ENCODE results near the gene ZNF831.

Gene ZNF831

DNA sequence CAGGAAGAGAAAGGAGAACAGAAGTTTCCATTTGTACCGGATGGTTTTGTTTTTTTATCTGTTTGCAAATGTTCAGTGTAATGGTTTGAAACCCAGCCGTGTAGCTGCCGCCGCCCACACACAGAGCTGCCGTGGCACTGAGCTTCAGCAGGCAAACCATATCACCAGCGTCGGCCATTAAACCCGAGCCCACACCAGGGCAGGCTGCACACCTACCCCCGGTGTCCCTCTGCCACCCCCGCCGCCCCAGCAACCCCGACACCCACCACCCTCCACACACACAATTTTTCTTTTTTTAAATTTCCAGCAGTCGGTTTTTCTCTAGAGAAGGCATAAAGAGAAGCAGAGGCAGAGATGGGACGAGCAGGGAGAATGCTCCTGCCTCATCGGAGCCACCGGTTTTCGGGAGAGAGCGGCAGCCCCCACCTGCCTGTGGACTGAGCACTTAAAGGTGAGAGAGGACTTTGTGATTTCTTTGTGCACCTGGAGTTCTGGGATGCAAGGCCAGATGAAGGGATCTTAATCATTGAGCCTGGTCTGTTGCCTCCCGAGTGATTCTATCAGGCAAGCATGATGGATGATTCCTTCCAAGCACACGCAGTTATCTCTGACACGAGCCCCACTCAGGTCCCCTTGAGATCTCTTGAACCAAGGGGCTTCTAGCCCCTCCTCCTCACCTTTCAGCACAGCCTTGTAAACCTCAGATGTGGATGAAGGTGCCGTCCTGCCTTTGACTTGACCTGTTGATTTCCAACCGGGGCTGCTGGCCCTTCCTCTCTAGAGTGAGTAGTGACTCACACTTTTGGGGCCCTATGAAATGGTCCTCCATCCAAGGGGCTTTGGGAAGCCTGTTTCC is 17.5 kb upstream of the ZNF831 start:
- H3K9me3 Mint-ChIP-seq, result no peaks in the 10 kb centered on the region
- CTCF ChIA-PET, result interaction anchor here (0.9 to 4.1 kb wide), 5 partner anchors 18 to 58 kb away, joined by 4 to 17 read pairs (median 5); no protein-coding TSS in a partner anchor
- peaks cover 4% of the 10 kb centered on the region for H3K36me3 Mint-ChIP-seq
- H3K4me3 Mint-ChIP-seq, result peak overlapping the region; percentile 60
- DNase-seq, result peak; percentile 62
- H3K4me1 Mint-ChIP-seq, result peaks cover 66% of the 10 kb centered on the region
- H3K27ac Mint-ChIP-seq, result peak overlapping the region; percentile 84
- no peaks in the 10 kb centered on the region for H3K27me3 Mint-ChIP-seq

DNA sequence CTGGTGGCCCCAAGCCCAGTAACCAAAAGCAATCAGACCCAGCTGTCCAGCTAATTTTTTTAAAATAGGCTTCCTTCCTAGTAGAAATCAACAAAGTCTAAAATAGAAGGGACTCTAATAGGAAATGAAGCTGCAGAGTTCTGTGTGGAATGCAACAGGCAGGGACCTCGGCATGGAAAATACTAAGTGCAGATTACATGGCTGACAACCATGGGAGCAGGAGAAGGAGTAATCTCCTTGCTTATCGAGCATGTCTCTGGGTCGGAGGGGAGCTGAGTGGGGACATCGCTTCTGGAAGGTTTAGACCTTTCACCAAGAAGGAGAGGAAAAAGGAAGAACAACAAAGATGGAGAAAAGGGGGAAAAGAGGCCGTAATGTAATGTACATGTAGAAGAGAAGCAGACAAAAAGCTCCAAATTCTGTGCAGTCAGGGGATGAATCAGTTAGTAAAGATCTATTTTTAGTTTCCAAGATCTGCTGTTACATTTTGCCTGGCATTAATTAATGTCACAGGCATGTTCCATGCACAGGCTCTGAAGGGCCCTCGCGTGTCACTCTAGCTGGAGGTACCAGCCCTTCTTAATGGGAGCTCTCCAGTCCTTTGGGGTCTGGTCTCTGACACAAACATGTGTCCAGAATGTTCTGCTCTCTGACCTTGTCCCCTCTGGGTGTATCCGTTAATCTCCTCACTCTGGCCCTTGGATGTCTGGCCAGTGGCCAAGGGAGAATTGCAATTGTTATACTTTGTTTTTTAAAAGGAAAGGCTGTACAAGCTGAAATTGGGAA is 16.6 kb upstream of the ZNF831 start:
- H3K27me3 Mint-ChIP-seq, result no peaks in the 10 kb centered on the region
- peak overlapping the region; percentile 12 for H3K27ac Mint-ChIP-seq
- no peaks in the 10 kb centered on the region for H3K9me3 Mint-ChIP-seq
- CTCF ChIA-PET, result interaction anchor here (0.6 to 4.1 kb wide), 10 partner anchors 10 to 69 kb away, joined by 3 to 17 read pairs (median 4); no protein-coding TSS in a partner anchor
- no peak for DNase-seq
- peaks cover 74% of the 10 kb centered on the region for H3K4me1 Mint-ChIP-seq
- peak overlapping the region; percentile 60 for H3K4me3 Mint-ChIP-seq
- H3K36me3 Mint-ChIP-seq, result peaks cover 4% of the 10 kb centered on the region

DNA sequence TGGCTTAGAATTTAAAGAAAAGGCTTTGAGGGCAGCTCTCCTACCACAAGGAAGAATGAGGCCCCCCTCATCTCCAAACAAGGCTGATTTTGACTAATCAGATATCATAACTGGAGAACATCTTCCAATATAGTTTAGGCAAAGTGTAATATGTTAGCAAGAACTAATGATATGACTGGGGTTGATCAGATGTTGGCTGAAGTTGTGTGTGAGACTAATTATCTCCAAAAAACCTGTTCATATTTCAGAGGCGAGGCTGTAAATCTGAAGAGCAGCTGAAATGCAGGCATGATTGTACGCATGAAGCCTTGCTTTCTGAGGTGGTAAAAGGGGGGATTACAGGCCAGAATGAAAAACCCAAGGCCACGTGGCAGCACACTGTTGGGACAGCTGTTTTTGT is 16.0 kb upstream of the ZNF831 start:
- DNase-seq, result no peak
- H3K4me3 Mint-ChIP-seq, result no peak overlapping the region
- peak overlapping the region; percentile 15 for H3K27ac Mint-ChIP-seq
- H3K4me1 Mint-ChIP-seq, result peaks cover 81% of the 10 kb centered on the region
- no peaks in the 10 kb centered on the region for H3K27me3 Mint-ChIP-seq
- CTCF ChIA-PET, result interaction anchor here (1.0 to 4.1 kb wide), 8 partner anchors 11 to 68 kb away, joined by 3 to 17 read pairs (median 4); no protein-coding TSS in a partner anchor
- peaks cover 4% of the 10 kb centered on the region for H3K36me3 Mint-ChIP-seq
- H3K9me3 Mint-ChIP-seq, result no peaks in the 10 kb centered on the region

DNA sequence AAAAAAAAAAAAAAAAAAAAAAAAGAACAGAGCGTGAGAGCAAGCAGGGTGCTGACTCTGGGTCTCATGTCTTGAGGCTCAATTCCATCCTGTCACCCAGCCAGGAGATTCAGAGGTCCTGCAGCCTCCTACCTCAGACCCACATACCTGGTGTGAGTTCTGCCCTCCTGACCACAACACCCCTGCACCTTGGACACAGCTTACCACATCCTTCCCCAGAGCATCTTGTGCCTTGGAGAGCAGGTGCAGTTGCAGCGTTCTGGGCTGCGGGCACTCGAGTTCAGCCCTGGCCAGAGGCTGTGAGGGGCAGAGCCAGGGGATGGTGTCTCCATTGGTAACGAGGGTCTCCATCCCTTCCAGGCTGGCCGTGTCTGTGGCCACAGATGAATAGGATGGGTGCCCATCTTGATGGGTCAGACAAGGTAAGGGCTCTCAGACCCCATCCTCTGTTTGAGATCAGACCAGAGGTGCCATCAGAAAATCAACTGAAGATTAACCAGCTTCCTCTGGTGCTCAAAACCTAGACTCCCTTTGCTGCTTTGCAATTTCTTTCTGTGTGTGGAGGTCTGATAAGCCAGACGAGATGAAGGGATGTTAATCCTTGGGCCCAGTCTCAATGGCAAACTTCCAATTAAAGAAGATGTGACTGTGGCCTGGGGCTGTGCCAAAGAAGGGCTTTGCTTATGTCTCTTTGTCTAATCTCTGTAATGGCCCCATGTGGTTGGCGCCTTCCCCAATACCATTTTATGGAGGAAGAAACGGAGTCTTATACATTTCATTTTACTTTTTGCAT is 14.7 kb upstream of the ZNF831 start:
- Mint-ChIP-seq H3K36me3 (peaks cover 4% of the 10 kb centered on the region), H3K4me3 (no peak overlapping the region), H3K27me3 (peaks cover 3% of the 10 kb centered on the region), H3K4me1 (peaks cover 86% of the 10 kb centered on the region), H3K9me3 (no peaks in the 10 kb centered on the region), H3K27ac (peak overlapping the region; percentile 98)
- DNase-seq, result peak; percentile 49
- CTCF ChIA-PET, result interaction anchor here (4.1 kb wide), 1 partner anchor 26 kb away, joined by 17 read pairs; no protein-coding TSS in a partner anchor

DNA sequence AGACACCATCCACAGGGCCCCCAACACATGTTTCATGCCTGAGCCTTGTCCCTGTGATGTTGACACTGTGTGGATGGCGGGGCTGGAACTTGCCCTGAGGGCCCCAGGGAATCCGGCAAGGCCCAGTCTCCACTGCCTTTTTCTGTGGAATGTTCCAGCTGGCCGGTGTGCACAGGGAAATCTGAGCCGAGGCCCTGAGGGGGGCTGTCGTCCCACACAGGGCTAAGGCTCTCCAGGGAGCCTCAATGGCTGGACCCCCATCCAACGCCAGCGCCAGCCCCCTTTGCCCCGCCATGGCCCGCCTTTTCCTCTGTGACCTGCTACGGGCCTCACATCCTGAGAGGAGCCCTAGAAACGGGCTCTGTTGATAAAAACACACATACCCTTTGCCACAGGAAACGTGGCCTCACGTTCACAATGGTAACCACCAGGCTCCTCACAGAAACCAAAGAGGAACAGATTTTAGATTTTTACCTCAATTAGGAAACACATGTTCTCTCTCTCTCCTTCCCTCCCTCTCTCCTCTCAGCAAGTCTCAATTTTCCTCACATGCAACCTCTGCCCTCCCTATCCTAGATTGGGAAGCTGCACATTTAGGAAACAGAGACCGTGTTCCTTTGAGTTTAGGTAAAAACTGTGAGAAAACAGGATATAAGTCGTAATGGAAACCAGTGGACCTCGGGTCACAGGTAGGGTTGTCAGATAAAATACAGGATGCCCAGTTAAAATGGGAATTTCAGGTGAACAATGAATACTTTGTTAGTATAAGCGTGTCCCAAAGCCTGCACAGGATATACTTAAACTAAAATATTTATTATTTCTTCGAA is 13.7 kb upstream of the ZNF831 start:
- H3K9me3 Mint-ChIP-seq, result no peaks in the 10 kb centered on the region
- CTCF ChIA-PET, result interaction anchor here (1.3 to 4.1 kb wide), 2 partner anchors 15 to 27 kb away, joined by 4 to 17 read pairs; no protein-coding TSS in a partner anchor
- H3K27me3 Mint-ChIP-seq, result peaks cover 12% of the 10 kb centered on the region
- H3K27ac Mint-ChIP-seq, result peak overlapping the region; percentile 98
- peak overlapping the region; percentile 29 for H3K4me3 Mint-ChIP-seq
- H3K36me3 Mint-ChIP-seq, result peaks cover 4% of the 10 kb centered on the region
- peaks cover 87% of the 10 kb centered on the region for H3K4me1 Mint-ChIP-seq
- DNase-seq, result peak; percentile 87

DNA sequence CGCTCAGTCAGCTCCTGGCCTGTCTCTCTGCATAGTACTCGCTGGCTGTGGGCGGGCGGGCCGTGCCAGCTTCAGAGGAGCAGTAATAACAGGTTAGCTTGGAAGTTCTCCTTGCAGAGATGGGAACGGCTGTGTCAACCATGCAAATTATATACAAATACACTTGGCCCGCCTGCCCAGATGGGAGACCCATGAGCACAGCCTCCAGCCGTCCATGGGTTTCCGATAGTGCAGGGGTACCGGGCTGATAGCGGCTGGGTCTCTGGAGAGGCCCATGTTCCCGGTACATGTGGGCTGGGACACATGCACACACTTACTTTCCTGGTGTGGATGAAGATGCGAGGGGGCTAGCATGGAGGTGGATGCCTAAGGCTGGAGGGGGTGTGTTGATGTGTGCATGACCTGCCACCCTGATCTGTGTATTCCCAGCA is 12.8 kb upstream of the ZNF831 start:
- peaks cover 4% of the 10 kb centered on the region for H3K36me3 Mint-ChIP-seq
- CTCF ChIA-PET, result interaction anchor here (1.3 to 4.1 kb wide), 2 partner anchors 14 to 28 kb away, joined by 4 to 17 read pairs; no protein-coding TSS in a partner anchor
- no peaks in the 10 kb centered on the region for H3K9me3 Mint-ChIP-seq
- H3K27ac Mint-ChIP-seq, result peak overlapping the region; percentile 98
- H3K4me1 Mint-ChIP-seq, result peaks cover 79% of the 10 kb centered on the region
- peaks cover 12% of the 10 kb centered on the region for H3K27me3 Mint-ChIP-seq
- no peak overlapping the region for H3K4me3 Mint-ChIP-seq
- DNase-seq, result no peak

DNA sequence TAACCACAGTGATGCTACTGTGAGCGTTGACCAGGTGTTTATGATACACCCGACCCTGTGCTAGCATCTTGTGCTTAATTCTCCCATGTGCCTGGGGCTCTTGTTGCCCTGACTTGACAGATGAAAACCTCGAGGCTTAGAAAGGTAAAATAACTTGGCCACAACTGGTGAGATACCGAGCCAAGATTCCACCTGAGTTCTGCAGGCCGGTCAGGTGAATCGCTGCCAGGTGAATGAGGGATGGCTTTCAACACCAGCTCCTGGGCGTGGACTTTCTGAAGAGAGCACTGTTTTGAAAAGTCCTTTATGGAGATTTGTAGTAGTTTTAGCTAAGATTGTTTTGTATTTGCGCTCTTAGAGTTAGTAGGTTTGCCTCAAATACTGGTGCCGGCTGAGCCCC is 12.2 kb upstream of the ZNF831 start:
- peaks cover 4% of the 10 kb centered on the region for H3K36me3 Mint-ChIP-seq
- CTCF ChIA-PET, result interaction anchor here (1.6 kb wide), 1 partner anchor 63 kb away, joined by 6 read pairs; no protein-coding TSS in a partner anchor
- H3K27me3 Mint-ChIP-seq, result peaks cover 12% of the 10 kb centered on the region
- peaks cover 74% of the 10 kb centered on the region for H3K4me1 Mint-ChIP-seq
- no peak overlapping the region for H3K4me3 Mint-ChIP-seq
- H3K27ac Mint-ChIP-seq, result peak overlapping the region; percentile 13
- DNase-seq, result no peak
- no peaks in the 10 kb centered on the region for H3K9me3 Mint-ChIP-seq

DNA sequence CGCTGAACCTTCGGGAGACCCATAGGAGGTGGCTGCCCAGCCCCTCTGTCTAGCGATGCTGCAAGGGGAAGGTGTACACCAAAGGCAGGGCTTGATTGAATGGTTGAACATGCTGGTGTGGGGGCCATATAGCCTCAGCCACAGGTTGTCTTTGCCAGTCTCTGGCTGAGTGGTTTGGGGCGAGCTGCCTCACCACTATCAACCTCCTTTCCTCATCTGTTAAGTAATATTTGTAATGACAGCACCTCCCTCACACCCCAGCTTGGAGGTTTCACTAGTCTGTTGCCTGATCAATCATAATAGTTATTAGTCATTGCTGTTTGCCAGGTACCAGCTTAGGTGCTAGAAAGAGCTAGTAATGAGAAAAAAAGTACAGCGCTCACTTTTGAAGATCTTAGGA is 11.8 kb upstream of the ZNF831 start:
- H3K4me3 Mint-ChIP-seq, result no peak overlapping the region
- CTCF ChIA-PET, result interaction anchor here (1.6 kb wide), 1 partner anchor 64 kb away, joined by 6 read pairs; no protein-coding TSS in a partner anchor

DNA sequence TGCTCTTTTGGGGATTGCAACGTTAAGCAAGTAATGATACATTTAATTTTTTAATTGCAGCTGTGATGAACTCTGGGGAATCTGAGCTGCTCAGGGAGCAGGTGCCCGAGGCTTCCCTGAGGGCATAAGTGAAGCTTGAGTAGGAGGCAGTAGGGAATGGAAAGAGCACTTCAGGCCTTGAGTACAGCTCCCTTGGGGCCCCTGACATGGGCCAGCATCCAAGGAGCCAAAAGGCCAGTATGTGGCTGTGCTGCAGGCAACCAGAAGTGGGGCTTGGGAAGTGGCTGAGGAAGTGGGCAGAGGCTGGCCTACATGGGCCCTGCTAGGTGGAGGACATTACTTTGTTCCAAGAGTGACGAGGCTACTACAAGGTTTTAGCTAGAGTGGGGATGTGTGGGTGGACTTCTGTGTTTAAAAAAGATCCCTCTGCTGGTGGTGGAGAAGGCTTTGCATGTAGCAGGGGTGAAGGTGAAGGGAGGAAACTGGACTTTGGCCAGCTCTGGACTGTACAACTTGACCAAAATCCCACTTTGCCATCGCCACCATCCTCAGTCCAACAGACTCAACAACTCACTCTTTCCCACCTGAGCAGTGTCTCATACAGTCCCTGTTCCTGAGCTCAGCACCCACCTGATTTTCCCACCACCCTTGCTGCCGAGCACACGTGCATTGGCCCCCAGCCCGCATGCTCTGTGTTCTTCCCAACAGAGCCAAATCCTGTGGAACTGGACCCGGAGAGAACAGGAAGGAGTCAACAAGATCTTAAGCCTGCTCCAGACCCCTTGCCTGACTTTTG is 10.9 kb upstream of the ZNF831 start:
- CTCF ChIA-PET, result interaction anchor here (1.0 to 1.6 kb wide), 4 partner anchors 55 to 110 kb away, joined by 3 to 6 read pairs (median 4); partner anchors contain the start of gene PRELID3B
- H3K36me3 Mint-ChIP-seq, result peaks cover 6% of the 10 kb centered on the region
- H3K27ac Mint-ChIP-seq, result no peak overlapping the region
- peaks cover 68% of the 10 kb centered on the region for H3K4me1 Mint-ChIP-seq
- no peak overlapping the region for H3K4me3 Mint-ChIP-seq
- peaks cover 12% of the 10 kb centered on the region for H3K27me3 Mint-ChIP-seq
- DNase-seq, result no peak
- H3K9me3 Mint-ChIP-seq, result no peaks in the 10 kb centered on the region

More for the DNA sequence above, 11.8 kb upstream of the ZNF831 start:
- Mint-ChIP-seq H3K4me1 (peaks cover 69% of the 10 kb centered on the region), H3K36me3 (peaks cover 7% of the 10 kb centered on the region), H3K27ac (peak overlapping the region; percentile 13), H3K27me3 (peaks cover 12% of the 10 kb centered on the region), H3K9me3 (no peaks in the 10 kb centered on the region)
- DNase-seq, result no peak

DNA sequence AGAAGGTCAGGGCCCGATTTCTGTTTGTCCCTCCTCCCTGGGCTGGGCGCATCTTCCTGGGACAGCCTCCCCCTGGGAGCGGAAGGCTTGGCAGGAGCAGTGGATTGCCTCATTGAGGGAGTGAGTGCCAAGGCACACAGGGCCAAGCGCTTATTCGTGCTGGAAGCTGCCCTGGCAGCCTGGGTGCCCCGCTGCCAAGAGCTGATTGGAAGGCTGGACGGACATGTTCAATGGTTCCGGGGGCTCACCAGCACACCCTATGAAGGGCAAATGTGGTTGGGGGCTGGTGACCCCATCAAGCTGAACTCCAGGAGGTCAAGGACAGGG is 10.3 kb upstream of the ZNF831 start:
- CTCF ChIA-PET, result interaction anchor here (1.0 to 1.5 kb wide), 4 partner anchors 54 to 110 kb away, joined by 3 to 5 read pairs (median 4); partner anchors contain the start of gene PRELID3B
- Mint-ChIP-seq H3K27me3 (peaks cover 12% of the 10 kb centered on the region), H3K4me3 (no peak overlapping the region), H3K4me1 (peaks cover 69% of the 10 kb centered on the region), H3K27ac (no peak overlapping the region), H3K36me3 (peaks cover 4% of the 10 kb centered on the region), H3K9me3 (no peaks in the 10 kb centered on the region)
- no peak for DNase-seq

DNA sequence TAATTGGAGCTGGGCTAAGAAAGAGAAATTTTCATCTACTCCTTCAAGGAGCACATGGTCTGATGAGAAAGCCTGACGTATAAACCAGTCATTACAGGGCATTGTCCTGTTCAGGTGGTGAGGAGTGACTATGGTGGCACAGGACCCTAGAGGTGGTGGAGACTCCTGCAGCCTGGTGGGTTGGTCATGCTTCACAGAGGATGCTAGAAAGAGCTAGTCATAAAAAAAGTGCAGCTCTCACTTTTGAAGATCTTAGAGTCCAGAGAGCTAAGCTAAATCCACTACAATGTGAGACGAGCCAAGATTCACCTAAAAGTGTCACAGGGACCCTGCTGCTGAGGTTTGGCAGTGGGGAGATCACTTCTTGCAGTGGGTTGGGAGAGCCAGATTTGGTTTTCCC is 9.8 kb upstream of the ZNF831 start:
- Mint-ChIP-seq H3K36me3 (peaks cover 4% of the 10 kb centered on the region), H3K9me3 (no peaks in the 10 kb centered on the region), H3K4me1 (peaks cover 71% of the 10 kb centered on the region), H3K27ac (no peak overlapping the region), H3K4me3 (no peak overlapping the region), H3K27me3 (peaks cover 12% of the 10 kb centered on the region)
- DNase-seq, result no peak
- CTCF ChIA-PET, result interaction anchor here (1.2 to 1.5 kb wide), 3 partner anchors 54 to 67 kb away, joined by 3 to 5 read pairs (median 4); no protein-coding TSS in a partner anchor

All from activated naive CD4-positive, alpha-beta T cell treated with anti-CD3 and anti-CD28 coated beads, Interleukin-2, amount 10 ng/mL, durations not matched to agents 7 days and 5 days (primary cell).